ENCODE results near the gene SP6.

- TF ChIP-seq CTCF (conservative IDR thresholded peaks at IDR 0.05; ENCODE audit: low read depth, low read length) (no peak), FOS (IDR thresholded peaks at IDR 0.05; ENCODE audit: low read depth, low read length) (no peak), MXI1 (IDR thresholded peaks at IDR 0.05; ENCODE audit: borderline replicate concordance, low read depth, low read length) (no peak), RAD21 (IDR thresholded peaks at IDR 0.05; ENCODE audit: low read length) (no peak)
Observed at GRCh38 chr17:47816947-47817346, 34.0 kb downstream of the SP6 start.
